GM12878 (cell line): Measurements from ENCODE around the gene ZBTB16. TPM values are rescaled to one million over a fixed set of nuclear protein-coding genes. Genes with fewer than 3 reads are reported as not detected.

Experiments
- ATAC-seq: fragments of 200-7000 bp; cut with Tn5 transposase; 3 replicates; pipeline ENCODE4 v1.9.1; 2020; ENCODE audit warnings: mild to moderate bottlenecking, moderate library complexity
- BruUV-seq: library from RNA; stranded (reverse); fragments of 400-500 nt; replicated peaks from 2 replicates; lab custom pipeline; 2021; lab: Mats Ljungman, UMichigan
- CTCF ChIA-PET: fragments of 300-600 bp; sonication (Branson Sonifier 250); formaldehyde crosslinking; extraction: SDS; loops from one replicate; lab custom pipeline; 2021; ENCODE audit warnings: inconsistent platforms; lab: Yijun Ruan, JAX
- POLR2A ChIA-PET: fragments of 350-600 bp; formaldehyde crosslinking; extraction: SDS; loops from one replicate; lab custom pipeline; 2021; ENCODE audit warnings: inconsistent platforms; lab: Charles Lee
- RAD21 ChIA-PET: fragments of 300-600 bp; sonication (Branson Sonifier 250); formaldehyde crosslinking; loops from one replicate; lab custom pipeline; 2023; ENCODE audit warnings: antibody characterized with exemption; ENCODE audit not compliant: unreplicated experiment; lab: Charles Lee
- SMC1A ChIA-PET: fragments of 300-600 bp; sonication (Branson Sonifier 250); formaldehyde crosslinking; loops from one replicate; lab custom pipeline; 2023; ENCODE audit not compliant: unreplicated experiment, uncharacterized antibody; lab: Charles Lee
- DNase-seq: peaks from one replicate; pipeline ENCODE4 v3.0.0-alpha.2; 2011; ENCODE audit warnings: low read depth, low spot score
- FAIRE-seq: peaks from 3 replicates; lab custom pipeline; 2011; peaks lifted over from hg19 to GRCh38; lab: Jason Lieb, UNC
- H2AFZ ChIP-seq: 2 replicates; pipeline ENCODE4 v1.6.0; 2011; ENCODE audit warnings: low read depth, low read length, control low read depth; ENCODE audit not compliant: control insufficient read depth
- H3K27ac ChIP-seq: 2 replicates; pipeline ENCODE4 v1.5.1; 2011; ENCODE audit warnings: control low read depth; ENCODE audit not compliant: control insufficient read depth, insufficient read depth
- H3K27me3 ChIP-seq, 2 experiments: replicated peaks in 1 of 2; 2 replicates each; pipeline versions ENCODE4 v1.6.0 to v1.6.1; 2011; ENCODE audit warnings: low read length in 1 of 2; ENCODE audit not compliant: control insufficient read depth in 2 of 2, insufficient read depth in 2 of 2
- H3K36me3 ChIP-seq, 2 experiments: 2 replicates each; pipeline ENCODE4 v1.5.1; 2011; ENCODE audit warnings: low read length in 1 of 2; ENCODE audit not compliant: control insufficient read depth in 2 of 2, insufficient read depth in 2 of 2
- H3K4me1 ChIP-seq: 2 replicates; pipeline ENCODE4 v1.6.1; 2011; ENCODE audit warnings: mild to moderate bottlenecking, low read length, moderate library complexity, mixed read lengths; ENCODE audit not compliant: control insufficient read depth, insufficient read depth
- H3K4me2 ChIP-seq: 2 replicates; pipeline ENCODE4 v1.6.0; 2011; ENCODE audit warnings: control low read depth; ENCODE audit not compliant: control insufficient read depth, insufficient read depth
- H3K4me3 ChIP-seq: fragments of 200-600 bp; sonication (generic); 2 replicates; pipeline ENCODE4 v1.5.1; 2016
- H3K79me2 ChIP-seq: 2 replicates; pipeline ENCODE4 v1.6.0; 2011; ENCODE audit warnings: low read length; ENCODE audit not compliant: control insufficient read depth, insufficient read depth
- H3K9ac ChIP-seq: 2 replicates; pipeline ENCODE4 v1.8.0; 2011; ENCODE audit warnings: low read length, control low read depth, mixed read lengths; ENCODE audit not compliant: control insufficient read depth, insufficient read depth
- H3K9me3 ChIP-seq: replicated peaks from 3 replicates; pipeline ENCODE4 v1.5.1; 2011; ENCODE audit warnings: mild to moderate bottlenecking, low read length; ENCODE audit not compliant: control insufficient read depth, insufficient read depth
- H4K20me1 ChIP-seq: 2 replicates; pipeline ENCODE4 v1.6.0; 2011; ENCODE audit not compliant: control insufficient read depth, insufficient read depth
- CUX1 ChIP-seq: IDR thresholded peaks from 2 replicates; pipeline ENCODE4 v1.6.1; 2012; ENCODE audit warnings: improper control_type of control experiment, low read depth, low read length; ENCODE audit not compliant: insufficient replicate concordance
- EGR1 ChIP-seq, 2 experiments: IDR thresholded peaks; 1 replicate in 1 of 2; 2 replicates in 1 of 2; pipeline ENCODE4 v1.6.1; 2011 to 2012; ENCODE audit warnings: low read depth in 2 of 2, low read length in 2 of 2, borderline replicate concordance in 1 of 2, mild to moderate bottlenecking in 1 of 2, moderate library complexity in 1 of 2
- MTA3 ChIP-seq: IDR thresholded peaks from 2 replicates; pipeline ENCODE4 v1.6.1; 2012; ENCODE audit warnings: low read length, inconsistent platforms, borderline replicate concordance
- MYB ChIP-seq: fragments of 150-350 bp; IDR thresholded peaks from 2 replicates; pipeline ENCODE4 v1.6.1; 2014; ENCODE audit warnings: mild to moderate bottlenecking, low read depth, low read length, borderline replicate concordance
- NBN ChIP-seq: fragments of 450-650 bp; IDR thresholded peaks from 2 replicates; pipeline ENCODE4 v1.6.1; 2016
- NFIC ChIP-seq: IDR thresholded peaks from 2 replicates; pipeline ENCODE4 v1.6.1; 2012; ENCODE audit warnings: low read depth, mild to moderate bottlenecking, inconsistent platforms, low read length, moderate library complexity
- NR2F1 ChIP-seq: fragments of 450-650 bp; conservative IDR thresholded peaks from 2 replicates; pipeline ENCODE4 v1.6.1; 2017; ENCODE audit warnings: mild to moderate bottlenecking
- RELA ChIP-seq: fragments of 450-650 bp; IDR thresholded peaks from 2 replicates; pipeline ENCODE4 v1.8.0; 2014; ENCODE audit warnings: borderline replicate concordance; ENCODE audit not compliant: partially characterized antibody
- SMAD1 ChIP-seq: fragments of 450-650 bp; IDR thresholded peaks from 2 replicates; pipeline ENCODE4 v1.6.1; 2018; ENCODE audit warnings: mild to moderate bottlenecking, low read depth; ENCODE audit not compliant: partially characterized antibody
- SUPT20H ChIP-seq: IDR thresholded peaks from 2 replicates; pipeline ENCODE4 v1.6.1; 2011; ENCODE audit warnings: low read depth, mild to moderate bottlenecking, low read length, moderate library complexity, borderline replicate concordance; ENCODE audit not compliant: control insufficient read depth
- TARDBP ChIP-seq: IDR thresholded peaks from 2 replicates; pipeline ENCODE4 v1.6.1; 2016; ENCODE audit warnings: borderline replicate concordance
- ZNF24 ChIP-seq: fragments of 450-650 bp; IDR thresholded peaks from 2 replicates; pipeline ENCODE4 v1.6.1; 2017; ENCODE audit warnings: antibody characterized with exemption, mild to moderate bottlenecking
- WGBS: methylation state at CpG from one replicate; pipeline ENCODE4 v1.1.6; 2016; ENCODE audit warnings: low lambda C conversion rate; ENCODE audit not compliant: insufficient replicate concordance, insufficient coverage; ENCODE audit errors: missing lambda C conversion rate; 5-methylcytosine and 5-hydroxymethylcytosine counted together
- in situ Hi-C: fragments of 300-500 bp; cut with MboI; formaldehyde crosslinking; loops from 9 replicates; pipeline ENCODE4 v1.14.3; 2018; ENCODE audit warnings: mixed read lengths
- intact Hi-C: fragments of 100-400 bp; cut with micrococcal nuclease; formaldehyde crosslinking; loops from one replicate; pipeline ENCODE4 v1.14.2; 2022; ENCODE audit not compliant: unreplicated experiment
- polyA plus RNA-seq, 11 experiments: library from polyadenylated mRNA; depleted of rRNA in 4 of 11; unstranded in 6 of 11; stranded (reverse) in 5 of 11; fragments of >200 nt; fragmentation: Nextera tagmentation in 4 of 11; fragmentation: Illumina TruSeq in 1 of 11; extraction: Ambion mirVana in 4 of 11; extraction: Trizol in 1 of 11; gene quantifications; 1 replicate in 1 of 11; 2 replicates in 10 of 11; pipeline versions ENCODE4 v1.2.1 to v1.2.3, GENCODE V29; 2011 to 2016; ENCODE audit warnings: inconsistent platforms in 2 of 11, missing spikeins in 2 of 11, low read depth in 1 of 11
- total RNA-seq, 4 experiments: library from RNA; depleted of rRNA in 3 of 4; stranded (reverse); fragments of >200 nt in 3 of 4; fragmentation: Illumina TruSeq in 1 of 4; extraction: Trizol in 1 of 4; gene quantifications; 2 replicates each; pipeline versions ENCODE4 v1.2.1 to v1.2.3, GENCODE V29; 2013 to 2021
- TF ChIP-seq, protein P1 (sequence below): fragments of 450-650 bp; formaldehyde crosslinking; IDR thresholded peaks from 2 replicates; pipeline ENCODE4 v1.5.0; 2022; ENCODE audit warnings: mild to moderate bottlenecking, missing genetic modification characterization
- TF ChIP-seq, protein P2 (sequence below): IDR thresholded peaks from 2 replicates; pipeline ENCODE4 v1.6.1; 2012; ENCODE audit warnings: low read depth, low read length, improper control_type of control experiment

Gene ZBTB16
- total and polyA plus RNA-seq, 10 of the 15 experiments (the other 5 are each of a cell fraction or from before 2014, with no cell fraction given): 0.38 TPM; not detected in 9

GRCh38 chr11:114147375-114148012 is 88.0 kb downstream of the ZBTB16 start (continued):
- TF ChIP-seq CUX1: no peak
- TF ChIP-seq, all 136 proteins: peak for 0

GRCh38 chr11:114148013-114148382 is 88.5 kb downstream of the ZBTB16 start:
- no peak for FAIRE-seq
- Histone ChIP-seq H3K79me2 (no peaks in the 10 kb centered on the region), H3K4me2 (no peak overlapping the region), H3K4me3 (no peak overlapping the region), H3K27ac (no peak overlapping the region), H3K9me3 (no peaks in the 10 kb centered on the region), H3K27me3 (peaks cover 0 to 2% of the 10 kb centered on the region in 2 experiments; a peak in 3 of 4 replicates), H3K36me3 (no peaks in the 10 kb centered on the region), H2AFZ (no peak overlapping the region), H4K20me1 (no peaks in the 10 kb centered on the region), H3K4me1 (no peaks in the 10 kb centered on the region), H3K9ac (no peak overlapping the region)
- no TSS peak for BruUV-seq
- no peak for ATAC-seq
- ChIA-PET POLR2A (no interaction called here), RAD21 (no interaction called here), SMC1A (no interaction called here), CTCF (interaction anchor here (0.6 kb wide), 1 partner anchor 248 kb away, joined by 3 read pairs; no protein-coding TSS in a partner anchor)
- in situ Hi-C loops (no loop called here), intact Hi-C loops (no loop called here)
- DNase-seq: no peak
- WGBS: 32% methylated on average over 5 of the region's 5 CpGs
- TF ChIP-seq SMAD1 (no peak), NBN (no peak), EGR1 (IDR thresholded peaks at IDR 0.05; ENCODE audit: borderline replicate concordance in 1 of 2, low read depth in 2 of 2, low read length in 2 of 2) (no peak), RELA (no peak), NFIC (no peak), MYB (no peak), ZNF24 (no peak), NR2F1 (no peak), SUPT20H (no peak), TARDBP (no peak), MTA3 (no peak)
- TF ChIP-seq, protein P1, sequence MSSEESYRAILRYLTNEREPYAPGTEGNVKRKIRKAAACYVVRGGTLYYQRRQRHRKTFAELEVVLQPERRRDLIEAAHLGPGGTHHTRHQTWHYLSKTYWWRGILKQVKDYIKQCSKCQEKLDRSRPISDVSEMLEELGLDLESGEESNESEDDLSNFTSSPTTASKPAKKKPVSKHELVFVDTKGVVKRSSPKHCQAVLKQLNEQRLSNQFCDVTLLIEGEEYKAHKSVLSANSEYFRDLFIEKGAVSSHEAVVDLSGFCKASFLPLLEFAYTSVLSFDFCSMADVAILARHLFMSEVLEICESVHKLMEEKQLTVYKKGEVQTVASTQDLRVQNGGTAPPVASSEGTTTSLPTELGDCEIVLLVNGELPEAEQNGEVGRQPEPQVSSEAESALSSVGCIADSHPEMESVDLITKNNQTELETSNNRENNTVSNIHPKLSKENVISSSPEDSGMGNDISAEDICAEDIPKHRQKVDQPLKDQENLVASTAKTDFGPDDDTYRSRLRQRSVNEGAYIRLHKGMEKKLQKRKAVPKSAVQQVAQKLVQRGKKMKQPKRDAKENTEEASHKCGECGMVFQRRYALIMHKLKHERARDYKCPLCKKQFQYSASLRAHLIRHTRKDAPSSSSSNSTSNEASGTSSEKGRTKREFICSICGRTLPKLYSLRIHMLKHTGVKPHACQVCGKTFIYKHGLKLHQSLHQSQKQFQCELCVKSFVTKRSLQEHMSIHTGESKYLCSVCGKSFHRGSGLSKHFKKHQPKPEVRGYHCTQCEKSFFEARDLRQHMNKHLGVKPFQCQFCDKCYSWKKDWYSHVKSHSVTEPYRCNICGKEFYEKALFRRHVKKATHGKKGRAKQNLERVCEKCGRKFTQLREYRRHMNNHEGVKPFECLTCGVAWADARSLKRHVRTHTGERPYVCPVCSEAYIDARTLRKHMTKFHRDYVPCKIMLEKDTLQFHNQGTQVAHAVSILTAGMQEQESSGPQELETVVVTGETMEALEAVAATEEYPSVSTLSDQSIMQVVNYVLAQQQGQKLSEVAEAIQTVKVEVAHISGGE (CRISPR knock-in tag): no peak
- TF ChIP-seq, protein P2, sequence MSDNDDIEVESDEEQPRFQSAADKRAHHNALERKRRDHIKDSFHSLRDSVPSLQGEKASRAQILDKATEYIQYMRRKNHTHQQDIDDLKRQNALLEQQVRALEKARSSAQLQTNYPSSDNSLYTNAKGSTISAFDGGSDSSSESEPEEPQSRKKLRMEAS: no peak
